OCI-LY1 (cell line): Measurements from ENCODE around the gene DZIP1L.

Experiments
- EZH2 ChIP-seq: fragments of 200-600 bp; sonication (generic), shearing (Covaris generic); IDR thresholded peaks from 2 replicates; pipeline ENCODE4 v1.8.0; 2017; ENCODE audit warnings: borderline replicate concordance, mixed run types, mild to moderate bottlenecking, antibody characterized with exemption, low read length, moderate library complexity, mixed read lengths
- TF ChIP-seq, protein P1 (sequence below): fragments of 200-600 bp; sonication (generic), shearing (Covaris generic); IDR thresholded peaks from 2 replicates; pipeline ENCODE4 v1.5.1; 2017; ENCODE audit warnings: mild to moderate bottlenecking, antibody characterized with exemption, low read length, moderate library complexity, mixed read lengths

DNA sequence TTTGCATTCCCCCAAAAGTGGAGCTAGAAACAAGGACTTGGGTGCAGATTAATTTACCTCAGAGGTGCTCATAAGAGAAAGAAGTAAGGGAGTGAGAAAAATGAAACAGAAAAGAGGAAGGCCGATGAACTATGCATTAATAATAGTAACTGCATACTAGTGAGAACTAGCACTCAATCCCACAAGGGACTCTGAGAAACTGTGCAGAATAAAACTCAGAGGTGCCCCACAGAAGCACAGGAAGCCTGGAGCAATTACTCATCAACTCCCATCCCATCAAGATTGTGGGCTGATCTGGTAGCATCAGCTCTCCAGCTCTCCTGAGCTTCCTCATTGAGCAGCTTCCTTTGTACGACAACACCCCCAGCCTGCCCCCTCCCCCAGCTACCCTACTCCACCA lies 54.6 kb downstream of the DZIP1L start:
- TF ChIP-seq, protein P1, sequence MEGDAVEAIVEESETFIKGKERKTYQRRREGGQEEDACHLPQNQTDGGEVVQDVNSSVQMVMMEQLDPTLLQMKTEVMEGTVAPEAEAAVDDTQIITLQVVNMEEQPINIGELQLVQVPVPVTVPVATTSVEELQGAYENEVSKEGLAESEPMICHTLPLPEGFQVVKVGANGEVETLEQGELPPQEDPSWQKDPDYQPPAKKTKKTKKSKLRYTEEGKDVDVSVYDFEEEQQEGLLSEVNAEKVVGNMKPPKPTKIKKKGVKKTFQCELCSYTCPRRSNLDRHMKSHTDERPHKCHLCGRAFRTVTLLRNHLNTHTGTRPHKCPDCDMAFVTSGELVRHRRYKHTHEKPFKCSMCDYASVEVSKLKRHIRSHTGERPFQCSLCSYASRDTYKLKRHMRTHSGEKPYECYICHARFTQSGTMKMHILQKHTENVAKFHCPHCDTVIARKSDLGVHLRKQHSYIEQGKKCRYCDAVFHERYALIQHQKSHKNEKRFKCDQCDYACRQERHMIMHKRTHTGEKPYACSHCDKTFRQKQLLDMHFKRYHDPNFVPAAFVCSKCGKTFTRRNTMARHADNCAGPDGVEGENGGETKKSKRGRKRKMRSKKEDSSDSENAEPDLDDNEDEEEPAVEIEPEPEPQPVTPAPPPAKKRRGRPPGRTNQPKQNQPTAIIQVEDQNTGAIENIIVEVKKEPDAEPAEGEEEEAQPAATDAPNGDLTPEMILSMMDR, result no peak
- no peak for TF ChIP-seq EZH2
